Uterus (tissue), 4 donors: ENCODE data around the gene TMEM119. TPM values are rescaled to one million over a fixed set of nuclear protein-coding genes. Genes with fewer than 3 reads are reported as not detected.

Experiments used
- DNase-seq, 2 donors: peaks; one replicate each; pipeline ENCODE4 v3.0.0-alpha.2; 2019 to 2020
- H3K27ac ChIP-seq, 2 donors: fragments of 200-600 bp; sonication (generic); 1 replicate in 1 of 2; 2 replicates in 1 of 2; pipeline ENCODE4 v1.5.1; 2016 to 2018
- H3K27me3 ChIP-seq, 2 donors: fragments of 200-600 bp; sonication (generic); one replicate each; pipeline ENCODE4 v1.5.1; 2018 to 2019; ENCODE audit warnings: control low read depth in 1 of 2
- H3K36me3 ChIP-seq, 2 donors: fragments of 200-600 bp; sonication (generic); one replicate each; pipeline ENCODE4 v1.5.1; 2019; ENCODE audit warnings: control low read depth in 1 of 2
- H3K4me1 ChIP-seq, 2 donors: fragments of 200-600 bp; sonication (generic); one replicate each; pipeline ENCODE4 v1.5.1; 2018 to 2019; ENCODE audit warnings: control low read depth in 1 of 2
- H3K4me3 ChIP-seq, 2 donors: fragments of 200-600 bp; sonication (generic); 1 replicate in 1 of 2; 2 replicates in 1 of 2; pipeline ENCODE4 v1.5.1; 2018 to 2019; ENCODE audit warnings: mild to moderate bottlenecking in 1 of 2
- H3K9me3 ChIP-seq, 2 donors: fragments of 200-600 bp; sonication (generic); one replicate each; pipeline ENCODE4 v1.5.1; 2019; ENCODE audit warnings: control low read depth in 1 of 2
- POLR2A ChIP-seq, 2 donors: fragments of 450-650 bp; IDR thresholded peaks; one replicate each; pipeline ENCODE4 v1.6.1; 2016; ENCODE audit warnings: antibody characterized with exemption in 2 of 2, mild to moderate bottlenecking in 1 of 2, moderate library complexity in 1 of 2
- intact Hi-C: fragments of 100-400 bp; cut with DNase I; formaldehyde crosslinking; loops from one replicate; pipeline ENCODE4 v1.15.1; 2023; ENCODE audit warnings: low total_unique reads
- total RNA-seq, 4 donors: library from RNA; depleted of rRNA in 3 of 4; stranded (reverse); fragments of >200 nt in 3 of 4; gene quantifications; one replicate each; pipeline versions ENCODE4 v1.1.0 to v1.2.4, GENCODE V29; 2014 to 2023
- TF ChIP-seq, protein P1 (sequence below), 4 experiments: fragments of 200-600 bp in 2 of 4; fragments of 450-650 bp in 2 of 4; sonication (generic) in 2 of 4; IDR thresholded peaks; one replicate each; pipeline ENCODE4 v1.5.1; 2016 to 2019; ENCODE audit warnings: antibody characterized with exemption in 4 of 4, mild to moderate bottlenecking in 2 of 4, moderate library complexity in 1 of 4
- donor health status: DM: yes; HTN: yes; CAD: no.

TMEM119 gene
- total RNA-seq, 4 donors from 2014 or later = 9.1 to 102 (median 12.4) TPM

DNA sequence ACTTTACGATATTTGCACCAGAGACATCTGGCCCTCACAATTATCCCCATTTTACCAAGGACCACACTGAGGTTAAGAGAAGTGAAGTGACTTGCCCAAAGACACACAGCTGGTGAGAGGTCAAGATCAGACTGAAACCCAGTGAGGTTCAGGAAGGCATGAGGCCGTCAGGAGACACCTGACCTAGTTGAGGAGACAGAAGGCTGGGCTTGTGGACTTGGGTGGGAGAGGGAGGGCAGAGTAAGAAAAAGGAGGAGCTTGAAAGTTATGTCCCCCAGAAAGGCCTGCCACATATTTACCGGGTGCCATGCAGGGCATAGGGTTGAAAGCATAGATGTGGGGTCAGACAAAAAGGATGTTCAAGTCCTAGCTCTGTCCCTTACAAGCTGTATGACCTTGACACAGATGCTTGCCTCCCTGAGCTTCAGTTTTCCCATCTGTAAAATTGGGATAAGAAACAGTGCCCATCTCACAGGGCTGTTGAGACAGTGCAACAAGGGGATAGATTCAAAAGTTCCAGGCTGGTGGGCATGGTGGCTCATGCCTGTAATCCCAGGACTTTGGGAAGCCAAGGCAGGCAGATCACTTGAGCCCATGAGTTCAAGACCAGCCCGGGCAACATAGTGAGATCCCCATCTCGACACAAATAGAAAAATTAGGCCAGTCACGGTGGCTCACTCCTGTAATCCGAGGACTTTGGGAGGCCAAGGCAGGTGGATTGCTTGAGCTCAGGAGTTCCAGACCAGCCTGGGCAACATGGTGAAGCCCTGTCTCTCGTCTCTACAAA, 29.4 kb upstream of the TMEM119 start:
- DNase-seq = no peak
- intact Hi-C loops = no loop called here
- H3K4me3 ChIP-seq = no peak overlapping the region

DNA sequence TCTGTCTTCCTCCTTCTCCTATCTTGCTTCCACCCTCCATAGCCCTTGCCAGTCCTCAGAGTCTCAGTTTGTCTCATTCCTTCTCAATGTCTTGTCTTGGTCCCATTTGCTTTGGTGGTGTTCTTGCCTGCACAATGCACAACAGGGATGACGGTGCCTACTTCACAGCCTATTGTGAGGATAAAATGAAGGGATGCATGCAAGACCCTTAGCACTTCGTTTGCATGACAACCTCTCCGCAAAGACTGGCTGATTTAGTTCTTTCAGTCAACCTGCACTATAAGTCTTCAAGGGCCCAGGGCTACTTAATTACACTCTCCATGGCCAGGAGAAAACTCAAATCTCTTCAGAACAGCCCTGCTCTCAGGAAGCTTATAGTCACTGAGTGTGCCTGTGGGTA, 27.3 kb upstream of the TMEM119 start:
- intact Hi-C loops = no loop called here
- no peak overlapping the region for H3K4me3 ChIP-seq
- no peak overlapping the region for H3K27ac ChIP-seq
- H3K27me3 ChIP-seq = no peaks in the 10 kb centered on the region
- TF ChIP-seq, protein P1, sequence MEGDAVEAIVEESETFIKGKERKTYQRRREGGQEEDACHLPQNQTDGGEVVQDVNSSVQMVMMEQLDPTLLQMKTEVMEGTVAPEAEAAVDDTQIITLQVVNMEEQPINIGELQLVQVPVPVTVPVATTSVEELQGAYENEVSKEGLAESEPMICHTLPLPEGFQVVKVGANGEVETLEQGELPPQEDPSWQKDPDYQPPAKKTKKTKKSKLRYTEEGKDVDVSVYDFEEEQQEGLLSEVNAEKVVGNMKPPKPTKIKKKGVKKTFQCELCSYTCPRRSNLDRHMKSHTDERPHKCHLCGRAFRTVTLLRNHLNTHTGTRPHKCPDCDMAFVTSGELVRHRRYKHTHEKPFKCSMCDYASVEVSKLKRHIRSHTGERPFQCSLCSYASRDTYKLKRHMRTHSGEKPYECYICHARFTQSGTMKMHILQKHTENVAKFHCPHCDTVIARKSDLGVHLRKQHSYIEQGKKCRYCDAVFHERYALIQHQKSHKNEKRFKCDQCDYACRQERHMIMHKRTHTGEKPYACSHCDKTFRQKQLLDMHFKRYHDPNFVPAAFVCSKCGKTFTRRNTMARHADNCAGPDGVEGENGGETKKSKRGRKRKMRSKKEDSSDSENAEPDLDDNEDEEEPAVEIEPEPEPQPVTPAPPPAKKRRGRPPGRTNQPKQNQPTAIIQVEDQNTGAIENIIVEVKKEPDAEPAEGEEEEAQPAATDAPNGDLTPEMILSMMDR (IDR thresholded peaks at IDR 0.05) = no peak
- TF ChIP-seq POLR2A (IDR thresholded peaks at IDR 0.05) = no peak
- H3K9me3 ChIP-seq = no peaks in the 10 kb centered on the region
- no peak for DNase-seq
- H3K4me1 ChIP-seq = peaks cover 6 to 12% of the 10 kb centered on the region in 2 donors
- H3K36me3 ChIP-seq = no peaks in the 10 kb centered on the region

More for the DNA sequence above, 29.4 kb upstream of the TMEM119 start:
- H3K27ac ChIP-seq = no peak overlapping the region
- no peaks in the 10 kb centered on the region for H3K27me3 ChIP-seq
- no peak for TF ChIP-seq POLR2A (IDR thresholded peaks at IDR 0.05)
- TF ChIP-seq, protein P1 (IDR thresholded peaks at IDR 0.05) = no peak
- peaks cover 12% of the 10 kb centered on the region in 2 donors for H3K4me1 ChIP-seq
- no peaks in the 10 kb centered on the region for H3K9me3 ChIP-seq
- no peaks in the 10 kb centered on the region for H3K36me3 ChIP-seq

DNA sequence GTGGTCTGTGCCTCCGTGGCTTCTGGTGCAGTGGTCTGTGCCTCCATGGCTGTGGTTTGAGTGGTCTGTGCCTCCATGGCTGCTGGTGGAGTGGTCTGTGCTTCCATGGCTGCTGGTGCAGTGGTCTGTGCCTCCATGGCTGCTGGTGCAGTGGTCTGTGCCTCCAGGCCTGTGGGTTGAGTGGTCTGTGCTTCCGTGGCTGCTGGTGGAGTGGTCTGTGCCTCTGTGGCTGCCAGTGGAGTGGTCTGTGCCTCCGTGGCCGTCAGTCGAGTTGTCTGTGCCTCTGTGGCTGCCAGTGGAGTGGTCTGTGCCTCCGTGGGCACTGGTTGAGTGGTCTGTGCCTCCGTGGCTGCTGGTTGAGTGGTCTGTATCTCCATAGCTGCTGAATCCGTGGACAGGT, 25.7 kb upstream of the TMEM119 start:
- Histone ChIP-seq H3K27me3 (no peaks in the 10 kb centered on the region), H3K4me3 (no peak overlapping the region), H3K4me1 (peaks cover 0 to under 1% of the 10 kb centered on the region in 2 donors), H3K9me3 (no peaks in the 10 kb centered on the region), H3K36me3 (no peaks in the 10 kb centered on the region), H3K27ac (no peak overlapping the region)
- intact Hi-C loops = no loop called here
- no peak for DNase-seq
- TF ChIP-seq, protein P1 (IDR thresholded peaks at IDR 0.05) = no peak
- no peak for TF ChIP-seq POLR2A (IDR thresholded peaks at IDR 0.05)

- H3K27me3 ChIP-seq = no peaks in the 10 kb centered on the region
- no peak for TF ChIP-seq POLR2A (IDR thresholded peaks at IDR 0.05)
- TF ChIP-seq, protein P1 (IDR thresholded peaks at IDR 0.05) = no peak
- H3K4me3 ChIP-seq = no peak overlapping the region
- intact Hi-C loops = no loop called here
- H3K4me1 ChIP-seq = no peaks in the 10 kb centered on the region
- H3K27ac ChIP-seq = no peak overlapping the region
- H3K36me3 ChIP-seq = no peaks in the 10 kb centered on the region
- H3K9me3 ChIP-seq = no peaks in the 10 kb centered on the region
- no peak for DNase-seq
Measured at GRCh38 chr12:108622921-108623514, 25.1 kb upstream of the TMEM119 start.

- TF ChIP-seq POLR2A (IDR thresholded peaks at IDR 0.05) = no peak
- TF ChIP-seq, protein P1 (IDR thresholded peaks at IDR 0.05) = no peak
- no peaks in the 10 kb centered on the region for H3K36me3 ChIP-seq
- H3K9me3 ChIP-seq = no peaks in the 10 kb centered on the region
- no peak for DNase-seq
- intact Hi-C loops = no loop called here
- no peaks in the 10 kb centered on the region for H3K27me3 ChIP-seq
- H3K4me1 ChIP-seq = no peaks in the 10 kb centered on the region
- H3K4me3 ChIP-seq = no peak overlapping the region
- no peak overlapping the region for H3K27ac ChIP-seq
Measured at GRCh38 chr12:108622421-108622820, 24.5 kb upstream of the TMEM119 start.
